Astrocyte of the cerebellum (primary cell): ENCODE data around the gene EDIL3.
A peak's percentile ranks its signal among the peaks of the same experiment; 100 is the strongest.

Source experiments
- DNase-seq: peaks from one replicate; pipeline ENCODE4 v3.0.0-alpha.2; 2011; ENCODE audit warnings: low read depth
- H3K4me3 ChIP-seq: 2 replicates; pipeline ENCODE4 v1.5.1; 2011; ENCODE audit warnings: mild to moderate bottlenecking, low read depth, low read length, moderate library complexity
- CTCF ChIP-seq: IDR thresholded peaks from 2 replicates; pipeline ENCODE4 v1.5.1; 2012; ENCODE audit warnings: low read length, low read depth, moderate library complexity, mild to moderate bottlenecking; ENCODE audit errors: missing control alignments
- in situ Hi-C: cut with HindIII; loops from 2 replicates; pipeline ENCODE4 v1.10.0; 2017; ENCODE audit warnings: low sequenced_read_pairs

The EDIL3 gene

GRCh38 chr5:84088996-84089395 lies 295.7 kb downstream of the EDIL3 start:
- peak; percentile 24 for TF ChIP-seq CTCF
- peak; percentile 4 for DNase-seq
- in situ Hi-C loops, result no loop called here
- no peak overlapping the region for H3K4me3 ChIP-seq

GRCh38 chr5:84086511-84086910 lies 298.2 kb downstream of the EDIL3 start:
- H3K4me3 ChIP-seq, result no peak overlapping the region
- DNase-seq, result no peak
- in situ Hi-C loops, result no loop called here
- TF ChIP-seq CTCF, result no peak

GRCh38 chr5:84085387-84086041 lies 299.2 kb downstream of the EDIL3 start:
- H3K4me3 ChIP-seq, result no peak overlapping the region
- in situ Hi-C loops, result no loop called here
- no peak for DNase-seq
- no peak for TF ChIP-seq CTCF

GRCh38 chr5:84080908-84081307 lies 303.8 kb downstream of the EDIL3 start:
- in situ Hi-C loops, result no loop called here
- DNase-seq, result no peak

GRCh38 chr5:84072339-84072738 lies 312.3 kb downstream of the EDIL3 start:
- H3K4me3 ChIP-seq, result no peak overlapping the region
- in situ Hi-C loops, result no loop called here
- DNase-seq, result no peak
- TF ChIP-seq CTCF, result no peak

More at GRCh38 chr5:84080908-84081307, 303.8 kb downstream of the EDIL3 start:
- H3K4me3 ChIP-seq, result no peak overlapping the region
- TF ChIP-seq CTCF, result peak; percentile 2

GRCh38 chr5:84069608-84070179 lies 315.0 kb downstream of the EDIL3 start:
- in situ Hi-C loops, result no loop called here
- H3K4me3 ChIP-seq, result no peak overlapping the region
- no peak for DNase-seq
- no peak for TF ChIP-seq CTCF

GRCh38 chr5:84063041-84063440 lies 321.6 kb downstream of the EDIL3 start:
- no peak overlapping the region for H3K4me3 ChIP-seq
- no peak for DNase-seq
- no peak for TF ChIP-seq CTCF
- in situ Hi-C loops, result no loop called here
